CD4-positive, alpha-beta memory T cell (primary cell): ENCODE results near the gene TIMM10. TPM values are rescaled to one million over a fixed set of nuclear protein-coding genes. Genes with fewer than 3 reads are reported as not detected.

Experiments used
- CTCF ChIA-PET: fragments of 350-600 bp; sonication (Branson Sonifier 250); formaldehyde crosslinking; loops from one replicate; lab custom pipeline; 2021; ENCODE audit warnings: inconsistent platforms; ENCODE audit not compliant: partially characterized antibody; lab: Charles Lee
- POLR2A ChIA-PET: fragments of 350-600 bp; sonication (Branson Sonifier 250); formaldehyde crosslinking; loops from one replicate; lab custom pipeline; 2021; ENCODE audit not compliant: partially characterized antibody; lab: Charles Lee
- DNase-seq, 5 donors: peaks; one replicate each; pipeline versions ENCODE4 v3.0.0 to v3.0.0-alpha.2; 2020 to 2022; ENCODE audit warnings: mixed read lengths in 1 of 5
- H3K27ac ChIP-seq: one replicate; pipeline ENCODE4 v1.7.0; 2013; ENCODE audit warnings: low read depth, low read length
- H3K27me3 ChIP-seq: 2 replicates; pipeline ENCODE4 v1.7.0; 2013; ENCODE audit warnings: mild to moderate bottlenecking, low read length, moderate library complexity; ENCODE audit not compliant: insufficient read depth
- H3K36me3 ChIP-seq: 2 replicates; pipeline ENCODE4 v1.7.0; 2013; ENCODE audit warnings: mild to moderate bottlenecking, low read length, moderate library complexity; ENCODE audit not compliant: insufficient read depth
- H3K4me1 ChIP-seq: 2 replicates; pipeline ENCODE4 v1.7.0; 2013; ENCODE audit warnings: mild to moderate bottlenecking, low read length, moderate library complexity; ENCODE audit not compliant: insufficient read depth
- H3K4me3 ChIP-seq, 2 donors: one replicate each; pipeline ENCODE4 v1.7.0; 2013; ENCODE audit warnings: low read length in 2 of 2, mild to moderate bottlenecking in 1 of 2
- H3K9me3 ChIP-seq, 2 donors: one replicate each; pipeline ENCODE4 v1.7.0; 2013; ENCODE audit warnings: low read length in 2 of 2, control low read depth in 1 of 2; ENCODE audit not compliant: control insufficient read depth in 1 of 2
- H3K27ac Mint-ChIP-seq, 7 donors: one replicate each; pipeline ENCODE4 v1.8.0; 2020 to 2021; ENCODE audit warnings: mixed read lengths in 7 of 7, mild to moderate bottlenecking in 6 of 7, inconsistent platforms in 3 of 7, moderate library complexity in 3 of 7
- H3K27me3 Mint-ChIP-seq, 2 donors: one replicate each; pipeline ENCODE4 v1.8.0; 2020 to 2021; ENCODE audit warnings: mixed read lengths in 2 of 2
- H3K36me3 Mint-ChIP-seq, 2 donors: one replicate each; pipeline ENCODE4 v1.8.0; 2020 to 2021; ENCODE audit warnings: mixed read lengths in 2 of 2, inconsistent platforms in 1 of 2, mild to moderate bottlenecking in 1 of 2
- H3K4me1 Mint-ChIP-seq, 4 donors: one replicate each; pipeline ENCODE4 v1.8.0; 2020 to 2021; ENCODE audit warnings: mixed read lengths in 4 of 4, mild to moderate bottlenecking in 1 of 4
- H3K4me3 Mint-ChIP-seq, 8 donors: one replicate each; pipeline ENCODE4 v1.8.0; 2020 to 2021; ENCODE audit warnings: mixed read lengths in 8 of 8, mild to moderate bottlenecking in 7 of 8, moderate library complexity in 6 of 8, inconsistent platforms in 3 of 8
- H3K9me3 Mint-ChIP-seq, 8 donors: one replicate each; pipeline ENCODE4 v1.8.0; 2020 to 2021; ENCODE audit warnings: mixed read lengths in 8 of 8, mild to moderate bottlenecking in 5 of 8, inconsistent platforms in 3 of 8, moderate library complexity in 1 of 8
- intact Hi-C: fragments of 100-400 bp; cut with micrococcal nuclease; formaldehyde crosslinking; loops from one replicate; pipeline ENCODE4 v1.15.1; 2023
- polyA plus RNA-seq, 2 donors: library from polyadenylated mRNA; unstranded; fragments of 300-500 nt; fragmentation: Illumina TruSeq; gene quantifications; one replicate each; pipeline ENCODE4 v1.2.3, GENCODE V29; 2021
- total RNA-seq, 2 experiments: library from RNA; stranded (reverse); gene quantifications; one replicate each; pipeline ENCODE4 v1.2.3, GENCODE V29; 2021

TIMM10 gene
- total and polyA plus RNA-seq, 4 experiments from 2014 or later, result 30.4 to 62.1 (median 43.8) TPM

GRCh38 chr11:57497303-57498247, 33.0 kb downstream of the TIMM10 start:
- POLR2A ChIA-PET, result no interaction called here

GRCh38 chr11:57496109-57496820, 34.3 kb downstream of the TIMM10 start:
- Mint-ChIP-seq H3K4me3 (no peak overlapping the region), H3K27me3 (no peaks in the 10 kb centered on the region), H3K9me3 (no peaks in the 10 kb centered on the region), H3K4me1 (peaks cover 0 to 3% (median 0%) of the 10 kb centered on the region in 4 donors), H3K27ac (no peak overlapping the region), H3K36me3 (peaks cover 19 to 23% of the 10 kb centered on the region in 2 donors)
- POLR2A ChIA-PET, result no interaction called here
- Histone ChIP-seq H3K27me3 (no peaks in the 10 kb centered on the region), H3K36me3 (peaks cover 4% of the 10 kb centered on the region), H3K9me3 (no peaks in the 10 kb centered on the region), H3K4me3 (no peak overlapping the region), H3K27ac (no peak overlapping the region), H3K4me1 (no peaks in the 10 kb centered on the region)
- no peak for DNase-seq
- intact Hi-C loops, result no loop called here
- CTCF ChIA-PET, result interaction anchor here (0.6 to 27.6 kb wide), 5 partner anchors 12 to 147 kb away, joined by 3 to 848 read pairs (median 5); partner anchors contain the start of genes SLC43A1, SMTNL1 and TIMM10

More at GRCh38 chr11:57497303-57498247, 33.0 kb downstream of the TIMM10 start:
- no peak overlapping the region for H3K4me3 ChIP-seq
- no peaks in the 10 kb centered on the region for H3K4me1 ChIP-seq
- peaks cover 4% of the 10 kb centered on the region for H3K36me3 ChIP-seq
- Mint-ChIP-seq H3K4me1 (peaks cover 0 to 3% (median 0%) of the 10 kb centered on the region in 4 donors), H3K36me3 (peaks cover 19 to 21% of the 10 kb centered on the region in 2 donors), H3K4me3 (peak overlapping the region in 1 of 8 donors; percentile 13), H3K27me3 (no peaks in the 10 kb centered on the region), H3K27ac (peak overlapping the region in 1 of 7 donors; percentile 68), H3K9me3 (no peaks in the 10 kb centered on the region)
- no peaks in the 10 kb centered on the region for H3K27me3 ChIP-seq
- DNase-seq, result no peak
- CTCF ChIA-PET, result interaction anchor here (1.2 to 27.6 kb wide), 3 partner anchors 14 to 38 kb away, joined by 3 to 848 read pairs (median 3); partner anchors contain the start of genes RTN4RL2, SLC43A1, SMTNL1 and TIMM10
- no peaks in the 10 kb centered on the region for H3K9me3 ChIP-seq
- H3K27ac ChIP-seq, result no peak overlapping the region
- intact Hi-C loops, result no loop called here

DNA sequence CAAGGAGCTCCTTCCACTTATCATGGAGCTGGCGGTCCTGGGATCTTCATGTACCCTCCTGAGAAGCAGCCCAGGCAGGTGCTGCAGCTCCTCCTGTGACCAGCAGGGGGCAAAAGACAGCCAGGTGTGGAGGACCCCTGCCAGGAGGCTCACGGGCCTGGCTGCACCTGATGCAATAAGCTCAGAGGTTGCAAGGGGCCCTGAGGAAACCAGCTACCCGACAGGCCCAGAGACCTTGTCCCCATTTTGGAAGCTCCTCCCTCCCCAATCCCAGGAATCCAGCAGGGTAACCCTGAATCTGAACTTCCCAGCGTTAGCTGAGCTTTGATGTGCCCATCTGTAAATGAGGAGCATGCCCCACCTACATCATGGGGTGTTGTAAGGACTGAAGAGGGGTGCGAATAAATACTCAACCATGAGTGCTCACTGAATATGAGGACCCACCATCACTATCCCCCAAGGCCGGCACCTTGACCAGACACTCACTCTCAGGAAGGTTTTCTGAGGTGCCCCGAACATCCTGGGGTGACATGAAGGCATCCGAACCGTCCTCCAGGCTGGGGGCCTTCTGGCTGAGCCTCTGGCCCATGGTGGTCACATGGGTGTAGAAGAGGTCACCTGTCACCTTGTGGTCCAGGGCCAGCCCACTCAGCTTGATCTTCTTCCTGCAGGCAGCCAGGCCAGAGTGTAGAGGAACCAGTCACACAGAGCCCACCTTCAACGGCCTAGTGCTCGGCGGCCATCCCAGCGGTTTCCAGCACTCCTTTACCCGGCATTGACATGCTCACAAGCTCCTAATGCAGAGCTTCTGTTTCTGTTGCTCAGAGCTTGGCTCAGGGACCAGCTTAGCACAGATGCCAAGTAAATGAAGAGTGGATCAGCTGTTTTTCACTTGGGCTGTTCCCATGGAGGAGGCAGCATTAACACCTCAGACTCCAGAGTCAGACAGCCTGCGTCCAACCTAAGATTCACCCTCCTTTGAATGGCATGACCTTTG, 36.7 kb downstream of the TIMM10 start:
- intact Hi-C loops, result loop anchor here (1.0 to 5.0 kb wide), 4 partner anchors 33 to 306 kb away; no protein-coding TSS in a partner anchor
- Histone ChIP-seq H3K4me3 (no peak overlapping the region), H3K36me3 (peaks cover 7% of the 10 kb centered on the region), H3K9me3 (no peaks in the 10 kb centered on the region), H3K27me3 (no peaks in the 10 kb centered on the region), H3K27ac (no peak overlapping the region), H3K4me1 (no peaks in the 10 kb centered on the region)
- Mint-ChIP-seq H3K27ac (no peak overlapping the region), H3K4me3 (no peak overlapping the region), H3K36me3 (peaks cover 30% of the 10 kb centered on the region in 2 donors), H3K27me3 (no peaks in the 10 kb centered on the region), H3K4me1 (no peaks in the 10 kb centered on the region), H3K9me3 (no peaks in the 10 kb centered on the region)
- CTCF ChIA-PET, result interaction anchor here (0.6 to 27.6 kb wide), 73 partner anchors 8 to 1196 kb away, joined by 3 to 848 read pairs (median 4); partner anchors contain the start of genes MED19, P2RX3, RTN4RL2 and SELENOH
- peak; percentile 64 to 74 (median 67) for DNase-seq
- POLR2A ChIA-PET, result interaction anchor here (0.8 to 3.3 kb wide), 10 partner anchors 10 to 218 kb away, joined by 3 to 30 read pairs (median 4); partner anchors contain the start of genes MED19, SLC43A1, TIMM10 and TMX2

DNA sequence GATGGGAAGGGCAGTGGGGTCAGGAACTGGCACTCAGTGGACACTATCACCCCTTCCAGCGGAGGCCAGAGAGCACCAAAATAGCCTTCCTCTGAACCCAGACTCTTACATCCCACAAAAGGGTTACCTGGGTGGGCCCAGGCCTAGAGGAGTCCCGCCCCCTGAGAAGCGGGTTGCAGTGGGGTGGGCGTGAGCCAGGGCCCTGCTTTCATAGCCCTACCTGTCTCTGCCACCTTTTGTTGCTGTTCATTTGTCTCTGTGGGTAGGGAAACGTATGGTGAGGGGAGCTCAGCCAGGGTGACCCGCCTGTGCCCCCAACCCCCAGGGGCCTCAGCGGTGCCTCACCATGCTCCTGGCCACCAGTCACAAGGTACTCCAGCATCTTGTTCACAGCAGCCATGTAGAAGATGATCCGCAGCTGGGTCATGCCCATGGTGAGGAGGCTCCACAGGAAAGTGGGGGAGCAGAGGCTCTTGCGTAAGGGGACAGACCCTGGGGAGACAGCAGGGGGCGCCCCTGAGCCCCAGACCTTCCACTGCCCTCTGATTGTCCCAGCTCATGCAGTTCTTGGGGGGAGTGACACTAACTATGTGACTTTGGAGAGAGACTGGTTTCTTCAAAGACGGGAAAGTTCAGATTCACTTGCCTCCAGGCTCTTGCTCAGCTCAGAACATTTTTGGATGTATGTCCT, 39.0 kb downstream of the TIMM10 start:
- peak in 4 of 5 donors; percentile 30 to 43 (median 36) for DNase-seq
- peaks cover 41 to 42% of the 10 kb centered on the region in 2 donors for H3K36me3 Mint-ChIP-seq
- intact Hi-C loops, result loop anchor here (5.0 kb wide), 1 partner anchor 34 kb away; no protein-coding TSS in a partner anchor

DNA sequence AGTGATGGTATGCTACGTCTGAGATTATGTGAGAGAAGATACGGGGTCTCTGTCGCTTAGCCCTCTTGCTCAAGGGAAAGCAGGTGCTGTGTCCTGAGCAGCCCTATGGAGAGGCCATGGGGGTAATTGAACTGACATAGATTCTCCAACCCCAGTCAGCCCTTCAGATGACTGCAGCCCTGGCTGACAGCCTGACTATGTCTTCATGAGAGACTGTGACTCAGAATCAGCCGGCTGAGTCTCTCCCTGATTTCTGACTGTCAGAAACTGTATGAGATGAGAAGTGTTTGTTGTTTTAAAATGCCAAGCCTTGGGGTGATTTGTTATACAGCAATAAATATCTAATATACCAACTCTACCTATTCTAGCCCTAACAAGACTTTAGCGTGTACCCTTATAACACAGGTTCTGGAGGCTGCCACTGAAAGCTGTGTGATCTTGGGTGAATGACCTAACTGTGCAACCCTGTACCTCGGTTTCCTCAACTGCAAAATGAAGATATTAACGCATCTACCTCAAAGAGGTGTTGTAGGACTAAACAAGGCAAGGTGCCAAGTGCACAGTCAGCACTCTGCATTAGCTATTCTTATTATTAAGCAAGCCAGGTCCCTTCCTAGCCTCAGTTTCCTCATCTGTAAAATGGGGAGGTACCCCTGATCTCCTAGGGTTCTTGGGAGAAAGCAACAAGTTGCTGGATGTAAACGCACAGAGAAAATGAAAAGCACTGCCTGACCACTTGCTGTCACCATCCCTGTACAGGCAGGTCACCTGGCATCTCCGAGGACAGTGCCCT, 39.9 kb downstream of the TIMM10 start:
- H3K27me3 Mint-ChIP-seq, result peaks cover 0 to 4% of the 10 kb centered on the region in 2 donors
- H3K4me3 Mint-ChIP-seq, result no peak overlapping the region
- ChIA-PET CTCF (interaction anchor here (0.9 to 27.6 kb wide), 8 partner anchors 9 to 151 kb away, joined by 3 to 848 read pairs (median 50); partner anchors contain the start of genes SLC43A1, SMTNL1 and TIMM10), POLR2A (no interaction called here)
- H3K4me3 ChIP-seq, result no peak overlapping the region
- DNase-seq, result no peak
- peaks cover 40 to 42% of the 10 kb centered on the region in 2 donors for H3K36me3 Mint-ChIP-seq
- peaks cover 3% of the 10 kb centered on the region for H3K36me3 ChIP-seq
- no peaks in the 10 kb centered on the region for H3K9me3 Mint-ChIP-seq
- H3K4me1 ChIP-seq, result no peaks in the 10 kb centered on the region
- H3K27ac ChIP-seq, result no peak overlapping the region
- H3K27me3 ChIP-seq, result no peaks in the 10 kb centered on the region
- H3K4me1 Mint-ChIP-seq, result no peaks in the 10 kb centered on the region
- intact Hi-C loops, result loop anchor here (5.0 kb wide), 1 partner anchor 33 kb away; no protein-coding TSS in a partner anchor
- no peak overlapping the region for H3K27ac Mint-ChIP-seq
- no peaks in the 10 kb centered on the region for H3K9me3 ChIP-seq

More for the DNA sequence above, 39.0 kb downstream of the TIMM10 start:
- Histone ChIP-seq H3K27me3 (no peaks in the 10 kb centered on the region), H3K4me1 (no peaks in the 10 kb centered on the region), H3K36me3 (peaks cover 3% of the 10 kb centered on the region), H3K9me3 (no peaks in the 10 kb centered on the region), H3K4me3 (no peak overlapping the region), H3K27ac (no peak overlapping the region)
- ChIA-PET CTCF (interaction anchor here (0.6 to 27.6 kb wide), 14 partner anchors 9 to 309 kb away, joined by 3 to 848 read pairs (median 30); partner anchors contain the start of genes SLC43A1, SLC43A3, SMTNL1 and TIMM10), POLR2A (interaction anchor here (0.6 kb wide), 2 partner anchors 23 to 129 kb away, joined by 3 read pairs; no protein-coding TSS in a partner anchor)
- Mint-ChIP-seq H3K27me3 (no peaks in the 10 kb centered on the region), H3K9me3 (no peaks in the 10 kb centered on the region), H3K4me1 (no peaks in the 10 kb centered on the region), H3K4me3 (no peak overlapping the region), H3K27ac (no peak overlapping the region)
